ENCODE data around the gene PSAP.
"Not testable (repeated sequence)": the region's sequence is repeated elsewhere in the genome, so short reads cannot be mapped to it uniquely, and the experiment has no call there.

PSAP gene

DNA sequence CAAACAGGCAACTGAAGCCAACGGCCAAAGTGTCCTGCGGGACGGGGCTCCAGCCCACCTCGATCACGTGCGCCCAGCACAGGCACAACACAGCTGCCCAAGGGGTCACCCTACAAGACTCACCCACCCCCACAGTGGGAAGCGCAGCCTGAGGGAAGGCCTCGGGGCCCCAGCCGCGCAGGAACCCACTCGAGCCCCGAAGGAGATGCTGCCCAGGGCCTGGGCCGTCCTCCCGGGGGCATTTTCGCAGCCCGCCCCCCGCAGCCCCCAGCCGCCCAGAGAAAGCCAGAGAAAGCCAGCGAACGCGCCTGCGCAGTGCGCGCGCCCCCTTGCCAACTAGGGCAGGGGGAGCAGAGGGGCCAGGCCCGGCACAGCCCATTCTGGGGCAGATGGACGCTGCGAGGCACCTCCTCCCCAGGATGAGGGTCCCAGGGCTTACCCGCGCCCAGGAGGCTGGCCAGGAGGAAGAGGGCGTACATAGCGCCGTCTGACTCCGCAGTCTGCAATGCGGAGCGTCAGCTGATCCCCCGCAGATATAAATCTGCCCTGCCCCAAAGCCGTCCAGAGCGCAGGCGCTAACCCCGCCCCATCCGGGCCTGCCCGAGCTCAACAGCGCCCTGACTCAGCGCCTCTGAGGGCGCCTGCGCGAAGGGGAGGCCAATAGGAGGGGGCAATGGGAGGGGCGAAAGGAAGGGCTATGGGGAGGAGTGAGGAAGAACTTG is at the start of gene PSAP:
TSS of gene PSAP (minus strand) at position 509 of the 722 bp plus-strand sequence. CDS start at position 479, 30 bp downstream.
- DNase-seq (ENCODE audit: low read depth in 2 of 2): peak; percentile 95 to 97

DNA sequence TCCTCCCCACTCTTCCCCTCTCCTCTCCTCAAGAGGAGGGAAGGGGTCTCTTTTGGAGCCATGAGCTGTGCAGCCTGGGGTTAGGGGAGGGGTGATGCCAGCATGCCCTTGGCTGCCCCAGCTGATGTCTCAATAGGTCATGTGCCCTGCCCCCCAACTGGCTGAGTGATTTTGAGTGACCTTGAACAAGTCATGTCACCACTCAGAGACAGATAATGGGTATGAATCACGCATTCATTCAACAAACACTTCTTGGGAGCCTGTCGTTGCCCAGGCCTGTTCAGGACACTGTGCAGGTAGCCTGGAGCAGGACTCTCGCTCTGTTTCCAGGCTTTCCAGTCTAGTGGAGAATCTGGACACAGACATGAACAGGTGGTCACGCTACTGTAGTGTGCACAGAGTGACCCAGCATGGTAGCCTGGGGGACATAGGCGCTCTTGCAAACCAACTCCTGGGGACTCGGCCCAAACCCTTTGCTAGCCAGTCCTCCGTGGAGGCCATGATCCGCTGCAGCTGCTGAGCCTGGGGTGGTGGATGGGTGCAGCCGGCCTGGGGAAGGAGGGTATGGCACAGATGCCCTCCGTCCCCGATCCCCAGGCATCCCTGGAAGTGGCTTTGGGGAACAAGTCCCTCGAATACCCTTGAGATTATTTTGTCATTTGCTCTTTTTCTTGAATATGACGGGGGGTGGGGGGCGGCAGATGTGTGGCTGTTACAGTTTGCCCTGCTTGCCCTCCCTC is 49.6 kb upstream of the PSAP start:
- DNase-seq (ENCODE audit: low read depth in 2 of 2): no peak

DNA sequence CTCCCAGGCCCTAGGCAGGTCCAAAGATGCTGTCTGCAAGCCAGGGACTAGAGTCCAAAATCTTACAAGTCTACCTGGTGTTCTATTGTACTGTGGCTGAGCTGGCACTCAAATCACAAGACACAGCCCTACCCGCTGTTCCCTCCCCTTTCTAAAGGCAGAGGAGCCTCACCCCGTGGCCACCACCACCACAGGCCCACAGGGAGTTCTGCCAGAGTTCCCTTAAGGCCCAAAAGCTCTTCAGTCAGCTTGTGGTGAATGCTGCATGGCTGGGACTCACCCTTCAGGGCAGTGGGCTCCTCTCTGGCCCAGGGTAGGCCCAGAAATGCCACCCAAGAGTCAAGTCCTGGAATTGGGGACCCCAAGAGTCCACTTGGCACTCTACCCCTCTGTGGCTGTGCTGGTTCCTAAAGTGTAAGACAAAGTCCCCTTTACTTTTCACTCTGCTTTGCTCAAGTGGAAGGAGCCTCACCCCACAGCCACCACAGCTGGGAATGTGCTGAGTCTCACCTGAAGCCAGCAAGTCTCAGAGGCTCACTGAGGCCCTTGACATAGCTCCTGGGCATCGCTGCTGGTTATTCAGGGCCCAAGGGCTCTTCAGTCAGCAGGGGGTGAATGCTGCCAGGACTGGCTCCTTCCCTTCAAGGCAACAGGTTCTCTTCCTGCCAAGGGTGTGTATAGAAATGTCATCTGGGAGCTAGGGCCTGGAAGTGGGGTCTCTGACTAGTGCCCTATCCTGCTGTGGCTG is 48.8 kb upstream of the PSAP start:
- no peak for DNase-seq (ENCODE audit: low read depth in 2 of 2)

DNA sequence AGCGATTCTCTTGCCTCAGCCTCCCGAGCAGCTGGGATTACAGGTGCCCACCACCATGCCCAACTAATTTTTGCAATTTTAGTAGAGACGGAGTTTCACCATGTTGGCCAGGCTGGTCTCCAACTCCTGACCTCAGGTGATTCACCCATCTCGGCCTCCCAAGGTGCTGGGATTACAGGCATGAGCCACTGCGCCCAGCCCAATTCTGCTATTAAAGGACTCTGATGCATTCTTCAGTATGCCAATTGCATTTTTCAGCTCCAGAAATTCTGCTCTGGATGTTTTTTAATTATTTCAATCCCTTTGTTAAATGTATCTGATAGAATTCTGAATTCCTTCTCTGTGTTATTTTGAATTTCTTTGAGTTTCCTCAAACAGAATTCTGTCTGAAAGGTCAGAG is 47.3 kb upstream of the PSAP start:
- DNase-seq (ENCODE audit: low read depth in 2 of 2): not testable (repeated sequence)

DNA sequence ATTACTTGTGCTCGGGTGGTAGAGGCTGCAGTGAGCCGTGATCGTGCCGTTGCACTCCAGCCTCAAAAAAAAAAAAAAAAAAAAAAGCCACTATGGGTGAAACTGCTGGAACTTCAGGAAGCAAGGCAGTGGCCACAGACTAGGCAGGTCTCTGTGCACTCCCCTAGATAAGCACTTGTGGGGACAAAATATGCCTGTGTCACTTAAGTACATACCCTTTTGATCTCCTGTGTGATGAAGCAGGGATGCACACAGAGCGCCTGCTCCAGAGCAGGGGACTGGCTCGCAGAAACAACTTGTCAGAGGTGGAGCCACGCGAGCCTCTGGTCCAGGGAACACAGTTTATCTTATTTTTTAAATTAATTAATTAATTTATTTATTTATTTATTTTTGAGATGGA is 42.9 kb upstream of the PSAP start:
- no peak for DNase-seq (ENCODE audit: low read depth in 2 of 2)

DNA sequence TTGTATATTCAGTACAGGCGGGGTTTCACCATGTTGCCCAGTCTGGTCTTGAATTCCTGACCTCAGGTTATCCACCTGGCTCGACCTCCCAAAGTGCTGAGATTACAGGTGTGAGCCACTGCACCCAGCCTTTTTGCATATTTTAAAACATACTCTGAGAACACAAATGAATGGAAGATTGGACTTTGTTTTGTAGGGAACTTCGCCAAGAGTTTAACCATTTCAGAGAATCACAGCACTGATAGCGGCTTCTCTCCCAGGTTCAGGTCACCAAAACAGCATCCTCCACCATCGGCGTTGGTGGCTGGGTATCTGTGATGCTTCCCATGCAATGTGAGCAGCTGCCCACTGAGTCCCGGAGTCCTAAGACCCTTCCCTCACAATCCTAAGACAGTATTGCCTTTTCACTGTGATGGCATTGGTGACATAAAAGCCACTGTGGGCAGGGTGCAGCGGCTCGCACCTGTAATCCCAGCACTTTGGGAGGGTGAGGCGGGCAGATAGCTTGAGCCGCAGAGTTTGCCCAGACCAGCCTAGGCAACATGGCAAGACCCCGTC is 42.3 kb upstream of the PSAP start:
- no peak for DNase-seq (ENCODE audit: low read depth in 2 of 2)

DNA sequence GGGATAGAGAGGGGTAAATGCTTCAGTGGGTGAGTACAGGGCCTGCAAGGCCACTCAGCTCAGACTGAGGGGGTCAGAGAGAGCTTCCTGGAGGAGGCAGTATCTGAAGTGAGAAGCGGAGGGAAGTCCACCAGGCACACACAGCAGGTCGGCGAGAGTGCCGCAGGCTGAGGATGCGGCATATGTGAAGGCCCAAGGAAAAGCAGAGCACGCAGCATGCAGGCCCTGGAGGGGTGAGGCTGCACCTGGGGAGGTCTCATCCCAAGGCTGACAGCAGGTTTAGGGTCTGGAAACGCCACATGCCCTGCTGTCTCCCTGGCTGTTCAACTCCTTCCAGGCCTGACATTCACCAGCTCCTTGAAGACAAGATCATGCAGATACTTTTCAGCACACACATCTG is 40.4 kb upstream of the PSAP start:
- DNase-seq (ENCODE audit: low read depth in 2 of 2): no peak

DNA sequence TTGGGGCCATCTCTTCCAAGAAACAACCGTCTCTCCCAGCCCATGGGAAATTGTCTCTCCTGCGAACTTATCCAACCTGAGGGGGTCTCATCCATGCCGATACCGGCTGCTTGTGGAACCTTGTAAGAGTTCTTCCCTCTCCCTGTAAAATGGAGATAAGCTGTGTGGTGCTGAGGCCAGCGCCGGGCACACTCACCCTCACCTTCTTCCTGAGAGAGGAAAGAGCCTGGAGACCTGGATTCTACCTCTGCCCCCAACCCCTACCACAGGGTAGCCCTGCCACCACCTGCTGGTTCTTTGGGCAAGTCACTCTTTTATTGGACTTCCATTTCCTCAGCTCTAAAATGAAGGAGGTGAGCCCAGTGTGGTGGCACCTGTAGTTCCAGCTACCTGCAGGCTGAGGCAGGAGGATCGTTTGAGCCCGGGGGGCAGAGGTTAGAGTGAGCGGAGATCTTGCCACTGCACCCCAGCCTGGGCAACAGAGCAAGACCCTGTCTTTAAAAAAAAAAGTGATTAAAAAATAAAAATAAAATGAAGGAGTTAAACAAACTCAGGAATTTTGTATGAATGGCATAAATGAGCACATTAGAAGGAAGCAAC is 38.4 kb upstream of the PSAP start:
- DNase-seq (ENCODE audit: low read depth in 2 of 2): no peak

DNA sequence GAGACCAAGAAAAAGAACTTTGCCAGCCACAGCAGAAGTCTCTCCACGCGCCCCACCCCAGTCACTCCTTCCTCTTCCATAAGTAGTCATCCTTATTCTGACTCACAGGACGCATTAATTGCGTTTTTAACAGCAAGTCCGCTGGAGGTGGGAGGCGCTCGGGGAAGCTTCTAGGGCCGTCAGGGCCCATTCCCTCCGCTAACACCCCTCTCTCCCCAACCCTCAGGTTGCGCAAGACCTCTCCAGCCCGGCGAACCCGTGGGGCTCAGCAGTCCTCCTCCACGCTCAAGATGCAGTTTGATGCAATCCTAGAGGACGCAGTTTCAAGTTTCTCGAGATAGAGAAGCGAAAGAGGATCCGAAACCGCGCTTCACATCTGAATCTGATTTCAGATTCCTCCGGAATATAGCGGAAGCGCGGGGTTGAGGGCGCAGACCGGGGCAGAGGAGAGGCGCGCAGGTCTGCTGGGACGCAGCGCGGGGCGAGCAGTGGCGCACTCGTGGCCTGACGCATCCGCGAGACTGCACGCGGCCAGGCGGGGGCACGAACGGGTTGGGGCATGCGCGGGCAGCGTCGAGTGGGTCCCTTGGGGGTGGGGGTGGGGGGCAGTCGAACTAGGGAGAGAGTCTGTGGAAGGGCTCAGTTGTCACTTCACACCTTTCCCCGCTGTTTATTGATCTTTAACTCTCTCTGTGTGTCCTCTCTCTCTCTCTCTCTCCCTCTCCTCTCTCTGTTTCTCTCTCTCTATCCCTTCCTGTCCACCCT is 37.8 kb upstream of the PSAP start:
- peak in 1 of 2 donors; percentile 17 for DNase-seq (ENCODE audit: low read depth in 2 of 2)

DNA sequence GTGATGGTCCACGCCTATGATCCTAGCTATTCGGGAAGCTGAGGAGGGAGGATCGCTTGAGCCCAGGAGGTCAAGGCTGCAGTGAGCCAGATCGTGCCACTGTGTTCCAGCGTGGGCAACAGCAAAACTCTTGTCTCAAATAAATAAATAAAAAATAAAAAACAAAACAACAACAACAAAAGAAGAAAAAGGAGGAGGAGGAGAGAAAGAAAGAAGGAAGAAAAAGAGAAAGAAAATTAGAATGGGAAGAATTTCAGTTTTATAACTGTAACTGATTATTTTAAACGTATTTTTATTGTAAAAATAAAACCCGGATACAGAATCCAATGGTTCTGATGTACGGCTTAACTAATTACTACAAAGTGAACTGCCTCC is 37.2 kb upstream of the PSAP start:
- DNase-seq (ENCODE audit: low read depth in 2 of 2): no peak

DNA sequence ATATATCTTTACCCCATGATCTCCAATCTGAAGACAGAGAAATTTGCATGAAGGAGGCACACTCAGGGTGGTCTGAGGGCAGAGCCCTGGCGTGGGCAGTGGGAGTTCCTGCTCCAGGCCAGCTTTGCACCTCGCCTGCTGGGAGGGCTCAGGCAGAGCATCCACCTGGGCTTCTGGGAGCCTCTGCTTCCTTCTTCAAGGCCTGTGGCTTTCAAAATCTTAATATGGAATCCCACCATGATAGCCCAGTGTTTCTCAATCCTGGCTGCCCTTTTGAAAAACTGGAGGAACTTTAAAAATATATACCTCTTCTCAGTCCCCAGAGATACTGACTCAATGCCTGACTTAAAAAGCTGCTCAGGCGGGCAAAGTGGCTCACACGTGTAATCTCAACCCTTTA is 36.7 kb upstream of the PSAP start:
- no peak for DNase-seq (ENCODE audit: low read depth in 2 of 2)

DNA sequence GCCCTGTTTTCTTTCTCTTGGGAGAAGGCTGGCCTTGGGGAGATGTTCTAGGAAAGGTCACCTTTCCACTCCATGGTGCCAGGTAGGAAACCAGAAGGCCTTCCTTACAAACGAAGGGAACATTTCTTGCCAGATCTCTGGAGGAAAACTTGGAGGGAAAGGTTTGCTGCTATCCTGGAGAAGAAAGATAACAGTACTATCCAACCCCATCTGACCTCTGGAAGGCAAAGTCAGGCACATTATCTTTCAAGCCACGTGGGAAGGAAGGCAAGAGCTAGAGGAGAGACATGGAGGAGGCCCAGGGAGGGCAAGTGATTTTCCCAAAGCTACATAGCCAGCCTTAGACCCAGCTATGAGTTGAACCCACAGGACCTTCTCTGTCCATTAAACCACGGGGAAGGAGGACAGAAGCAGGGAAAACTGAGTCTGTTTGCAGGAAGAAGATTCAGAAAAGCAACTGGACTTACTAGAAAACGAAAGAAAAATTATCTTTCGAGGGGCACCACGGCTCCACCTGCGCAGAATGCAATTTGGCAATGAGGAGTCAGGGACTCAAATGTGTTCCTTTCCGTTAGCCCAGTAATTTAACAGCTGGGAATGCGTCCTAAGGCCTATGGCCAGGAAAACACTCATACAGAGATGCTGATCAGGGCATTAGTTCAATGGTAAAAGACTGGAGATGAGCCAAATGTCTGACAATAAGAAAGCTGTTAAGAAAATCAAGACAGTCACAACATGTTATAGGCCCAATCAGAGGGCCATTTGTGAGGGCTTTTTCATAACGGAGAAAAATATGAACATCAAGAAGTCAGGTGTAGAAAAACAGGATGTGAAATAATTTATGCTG is 32.0 kb upstream of the PSAP start:
- no peak for DNase-seq (ENCODE audit: low read depth in 2 of 2)

DNA sequence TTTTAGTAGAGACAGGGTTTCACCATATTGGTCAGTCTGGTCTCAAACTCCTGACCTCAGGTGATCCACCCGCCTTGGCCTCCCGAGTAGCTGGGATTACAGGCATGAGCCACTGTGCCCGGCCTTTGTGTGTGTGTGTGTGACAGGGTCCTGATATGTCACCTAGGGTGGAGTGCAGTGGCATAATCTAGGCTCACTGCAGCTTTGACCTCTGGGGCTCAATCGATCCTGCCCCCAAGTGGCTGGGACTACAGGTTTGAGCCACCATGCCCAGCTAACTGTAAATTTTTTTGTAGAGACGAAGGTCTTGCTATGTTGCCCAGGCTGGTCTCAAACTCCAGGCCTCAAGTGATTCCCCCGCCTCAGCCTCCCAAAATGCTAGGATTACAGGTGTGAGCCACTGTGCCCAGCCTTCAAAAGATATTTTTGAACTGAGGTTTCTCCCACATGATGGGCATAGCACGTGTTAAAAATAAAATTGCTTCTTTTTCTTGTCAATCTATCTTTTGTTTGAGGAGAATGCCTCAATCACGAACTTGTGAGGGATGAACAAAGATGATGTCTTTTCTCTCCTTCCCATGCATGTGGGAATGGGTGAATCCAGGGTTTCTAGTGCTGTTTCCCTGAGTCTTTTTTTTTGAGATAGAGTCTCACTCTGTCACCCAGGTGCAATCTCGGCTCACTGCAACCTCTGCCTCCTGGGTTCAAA is 30.8 kb upstream of the PSAP start:
- DNase-seq (ENCODE audit: low read depth in 2 of 2): no peak

DNA sequence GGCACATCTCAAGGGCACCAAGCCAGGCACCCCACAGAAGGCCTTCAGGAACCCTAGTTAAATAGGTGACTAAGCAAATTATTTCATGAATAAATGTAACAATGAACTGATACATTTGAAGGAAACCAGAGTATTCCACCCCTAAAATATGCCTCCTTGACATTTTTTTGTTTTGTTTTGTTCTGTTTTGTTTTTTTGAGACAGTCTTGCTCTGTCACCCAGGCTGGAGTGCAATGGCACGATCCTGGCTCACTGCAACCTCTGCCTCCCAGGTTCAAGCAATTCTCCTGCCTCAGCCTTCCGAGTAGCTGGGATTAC is 30.2 kb upstream of the PSAP start:
- DNase-seq (ENCODE audit: low read depth in 2 of 2): not testable (repeated sequence)

DNA sequence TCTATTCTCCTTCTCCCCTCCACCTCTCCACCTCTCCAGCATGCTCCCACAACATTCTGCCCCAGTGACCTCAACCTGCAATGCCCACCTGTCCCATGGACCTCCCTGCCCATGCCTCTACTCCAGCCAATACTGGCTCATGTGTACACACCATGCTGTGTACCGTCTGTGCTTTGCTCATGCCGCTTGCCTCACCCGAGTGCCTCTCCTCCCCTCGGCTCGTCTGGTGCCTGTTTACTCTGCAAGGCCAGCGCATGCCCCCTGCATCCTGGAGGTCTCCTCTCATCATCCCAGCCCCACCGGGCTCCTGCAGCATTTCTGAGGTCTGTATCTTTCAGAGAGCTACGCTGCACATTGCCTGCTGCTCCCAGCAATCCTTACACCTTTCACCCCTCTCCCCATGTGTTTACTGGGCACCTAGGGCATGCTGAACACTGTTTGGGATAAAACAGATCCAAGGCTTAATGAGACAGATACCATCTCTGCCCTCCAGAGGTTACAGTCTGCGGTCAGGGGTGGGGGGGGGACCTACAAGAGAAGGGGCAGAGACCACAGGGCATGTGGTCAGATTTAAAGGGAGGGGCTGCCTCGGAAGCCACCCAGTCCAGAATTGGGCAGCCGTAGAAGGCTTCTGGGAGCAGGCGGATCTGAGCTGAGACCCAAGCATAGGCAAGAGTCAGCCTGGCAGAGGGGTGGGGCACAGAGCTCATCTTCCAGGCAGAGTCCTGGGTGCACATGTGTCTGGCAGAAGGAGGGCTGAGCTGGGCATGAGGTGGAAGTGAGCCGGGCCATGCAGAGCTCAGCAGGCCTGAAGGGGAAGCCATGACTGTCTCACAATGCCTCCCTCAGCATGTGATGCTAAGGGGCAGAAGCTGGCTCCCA is 29.6 kb upstream of the PSAP start:
- no peak for DNase-seq (ENCODE audit: low read depth in 2 of 2)

DNA sequence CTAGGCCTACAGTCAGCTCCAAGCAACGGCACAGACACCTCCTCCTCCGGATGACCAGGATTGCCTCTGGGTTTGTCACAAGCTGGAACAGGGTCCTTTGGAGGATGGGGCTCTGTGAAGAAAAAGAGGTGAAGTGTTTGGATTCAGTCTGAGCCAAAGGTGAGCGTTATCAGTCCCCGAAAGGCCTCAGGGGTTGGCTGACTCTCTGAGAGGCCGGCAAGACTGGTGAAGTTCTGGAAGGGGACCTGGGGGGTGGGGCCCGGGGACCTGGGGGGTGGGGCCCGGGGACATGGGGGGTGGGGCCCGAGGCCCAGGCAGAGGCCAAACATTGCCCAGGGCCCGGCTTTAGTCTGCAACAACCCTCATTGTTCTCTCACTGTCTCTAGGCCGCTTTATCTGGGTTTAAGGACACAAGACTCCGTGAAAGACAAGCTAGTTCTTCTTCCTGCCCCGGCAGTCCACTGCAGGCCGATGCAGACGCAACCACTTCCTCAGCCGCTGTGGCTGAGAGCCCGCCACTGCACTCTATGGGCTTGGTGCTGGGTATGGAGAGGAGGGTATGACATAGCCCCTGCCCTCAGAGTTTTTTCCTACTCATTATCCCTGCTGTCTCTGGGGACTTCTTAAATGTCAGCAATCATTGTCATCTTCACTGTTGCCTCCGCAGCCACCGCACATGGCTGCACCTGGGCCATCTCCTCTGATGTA is 27.4 kb upstream of the PSAP start:
- DNase-seq (ENCODE audit: low read depth in 2 of 2): no peak

DNA sequence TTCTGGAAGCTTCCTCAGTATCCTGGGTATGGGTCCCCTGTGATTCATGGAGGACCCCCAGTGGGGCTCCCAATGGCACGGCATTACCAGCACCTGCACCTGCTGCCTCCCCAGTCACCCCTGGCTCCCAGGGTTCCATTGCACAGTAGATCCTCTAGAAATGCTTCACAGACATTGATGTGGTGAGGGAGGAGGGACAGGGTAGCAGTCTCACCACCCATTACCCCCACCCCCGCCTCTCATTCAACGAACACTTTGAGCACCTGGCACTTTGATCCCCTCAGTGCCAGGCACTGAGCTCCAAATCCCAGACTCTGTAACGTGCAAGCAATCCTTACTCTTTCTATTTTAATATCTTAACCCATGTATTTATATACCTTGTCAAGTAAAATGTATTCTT is 26.8 kb upstream of the PSAP start:
- no peak for DNase-seq (ENCODE audit: low read depth in 2 of 2)

DNA sequence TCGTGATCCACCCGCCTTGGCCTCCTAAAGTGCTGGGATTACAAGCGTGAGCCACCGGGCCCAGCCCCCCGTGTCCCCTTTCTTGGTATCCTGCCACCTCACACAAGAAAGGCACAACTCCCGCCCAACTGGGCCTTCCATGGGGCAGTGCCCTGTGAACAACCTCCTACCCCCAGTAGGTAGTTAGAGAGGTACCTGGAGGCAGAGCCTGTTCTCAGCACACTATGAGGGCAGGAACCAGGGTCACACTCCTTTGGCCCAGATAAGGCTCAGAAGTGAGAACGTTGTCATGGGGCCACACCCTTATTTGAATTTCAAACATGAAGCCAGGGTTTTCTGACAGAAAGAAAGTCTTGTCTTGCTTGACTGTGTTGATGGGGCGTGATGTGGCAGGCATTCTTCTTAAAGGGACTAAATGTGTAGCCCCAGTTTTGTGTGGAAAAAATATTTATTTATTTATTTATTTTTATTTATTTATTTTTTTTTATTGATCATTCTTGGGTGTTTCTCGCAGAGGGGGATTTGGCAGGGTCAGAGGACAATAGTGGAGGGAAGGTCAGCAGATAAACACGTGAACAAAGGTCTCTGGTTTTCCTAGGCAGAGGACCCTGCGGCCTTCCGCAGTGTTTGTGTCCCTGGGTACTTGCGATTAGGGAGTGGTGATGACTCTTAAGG is 23.8 kb upstream of the PSAP start:
- not testable (repeated sequence) for DNase-seq (ENCODE audit: low read depth in 2 of 2)

All from stimulated activated CD4-positive, alpha-beta T cell treated with anti-CD3 and anti-CD28 coated beads, Interleukin-1b, Interleukin-23, amount 100 ng/mL, for 1 hour (primary cell).